Mammary epithelial cell (primary cell): ENCODE data around the gene IRS4.

Source experiments
- EZH2 ChIP-seq: IDR thresholded peaks from 2 replicates; pipeline ENCODE4 v1.6.1; 2012; ENCODE audit warnings: low read length, inconsistent platforms, borderline replicate concordance
- TF ChIP-seq, protein P1 (sequence below), 2 donors: IDR thresholded peaks in 1 of 2; conservative IDR thresholded peaks in 1 of 2; 2 replicates each; pipeline ENCODE4 v1.5.1; 2011 to 2012; ENCODE audit warnings: inconsistent platforms in 2 of 2, low read length in 2 of 2, mild to moderate bottlenecking in 2 of 2, control low read depth in 1 of 2, low read depth in 1 of 2; ENCODE audit not compliant: insufficient read depth in 1 of 2; ENCODE audit errors: extremely low read depth in 1 of 2

DNA sequence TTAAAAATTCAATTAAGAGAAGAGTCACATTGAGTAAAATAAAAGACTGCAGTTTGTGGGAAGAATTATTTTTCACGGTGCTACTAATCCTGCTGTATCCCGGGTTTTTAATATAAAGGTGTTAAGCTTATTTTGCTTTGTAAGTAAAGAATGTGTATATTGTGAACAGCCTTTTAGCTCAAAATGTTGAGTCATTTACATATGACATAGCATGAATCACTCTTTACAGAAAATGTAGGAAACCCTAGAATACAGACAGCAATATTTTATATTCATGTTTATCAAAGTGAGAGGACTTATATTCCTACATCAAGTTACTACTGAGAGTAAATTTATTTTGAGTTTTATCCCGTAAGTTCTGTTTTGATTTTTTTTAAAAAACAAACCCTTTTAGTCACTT is 39.7 kb downstream of the IRS4 start:
- TF ChIP-seq EZH2, result no peak
- TF ChIP-seq, protein P1, sequence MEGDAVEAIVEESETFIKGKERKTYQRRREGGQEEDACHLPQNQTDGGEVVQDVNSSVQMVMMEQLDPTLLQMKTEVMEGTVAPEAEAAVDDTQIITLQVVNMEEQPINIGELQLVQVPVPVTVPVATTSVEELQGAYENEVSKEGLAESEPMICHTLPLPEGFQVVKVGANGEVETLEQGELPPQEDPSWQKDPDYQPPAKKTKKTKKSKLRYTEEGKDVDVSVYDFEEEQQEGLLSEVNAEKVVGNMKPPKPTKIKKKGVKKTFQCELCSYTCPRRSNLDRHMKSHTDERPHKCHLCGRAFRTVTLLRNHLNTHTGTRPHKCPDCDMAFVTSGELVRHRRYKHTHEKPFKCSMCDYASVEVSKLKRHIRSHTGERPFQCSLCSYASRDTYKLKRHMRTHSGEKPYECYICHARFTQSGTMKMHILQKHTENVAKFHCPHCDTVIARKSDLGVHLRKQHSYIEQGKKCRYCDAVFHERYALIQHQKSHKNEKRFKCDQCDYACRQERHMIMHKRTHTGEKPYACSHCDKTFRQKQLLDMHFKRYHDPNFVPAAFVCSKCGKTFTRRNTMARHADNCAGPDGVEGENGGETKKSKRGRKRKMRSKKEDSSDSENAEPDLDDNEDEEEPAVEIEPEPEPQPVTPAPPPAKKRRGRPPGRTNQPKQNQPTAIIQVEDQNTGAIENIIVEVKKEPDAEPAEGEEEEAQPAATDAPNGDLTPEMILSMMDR (conservative IDR thresholded peaks at IDR 0.05 in 1 of 2, IDR thresholded peaks at IDR 0.05 in 1 of 2; ENCODE audit: extremely low read depth in 1 of 2, insufficient read depth in 1 of 2, low read depth in 1 of 2, low read length in 2 of 2), result no peak
